GM19025 (cell line): ENCODE results near the gene CDKL2.

Source experiments
- ATAC-seq: cut with Tn5 transposase; IDR thresholded peaks from one replicate; pipeline ENCODE4 v1.9.1; 2021; ENCODE audit warnings: mild to moderate bottlenecking, low read depth, moderate library complexity; ENCODE audit not compliant: unreplicated experiment

CDKL2 gene

DNA sequence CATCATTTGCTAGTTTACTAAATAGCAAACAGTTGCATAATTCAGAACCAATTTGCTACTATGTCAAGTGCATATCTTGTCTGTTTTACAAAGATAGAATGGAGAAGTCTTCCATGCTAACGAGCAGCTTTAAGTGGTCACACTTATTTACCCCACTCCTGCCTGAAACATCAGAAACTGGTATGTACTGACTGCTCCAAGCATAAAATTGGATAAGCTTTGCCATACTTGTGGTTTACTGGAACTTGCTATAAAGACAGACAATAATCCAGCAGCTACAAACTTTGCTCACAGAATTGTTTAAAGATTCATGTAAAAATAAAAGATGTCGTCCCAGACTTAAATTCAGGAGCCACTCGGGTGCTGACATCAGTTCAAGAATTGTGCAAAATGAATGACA is 13.3 kb upstream of the CDKL2 start:
- ATAC-seq = no peak

DNA sequence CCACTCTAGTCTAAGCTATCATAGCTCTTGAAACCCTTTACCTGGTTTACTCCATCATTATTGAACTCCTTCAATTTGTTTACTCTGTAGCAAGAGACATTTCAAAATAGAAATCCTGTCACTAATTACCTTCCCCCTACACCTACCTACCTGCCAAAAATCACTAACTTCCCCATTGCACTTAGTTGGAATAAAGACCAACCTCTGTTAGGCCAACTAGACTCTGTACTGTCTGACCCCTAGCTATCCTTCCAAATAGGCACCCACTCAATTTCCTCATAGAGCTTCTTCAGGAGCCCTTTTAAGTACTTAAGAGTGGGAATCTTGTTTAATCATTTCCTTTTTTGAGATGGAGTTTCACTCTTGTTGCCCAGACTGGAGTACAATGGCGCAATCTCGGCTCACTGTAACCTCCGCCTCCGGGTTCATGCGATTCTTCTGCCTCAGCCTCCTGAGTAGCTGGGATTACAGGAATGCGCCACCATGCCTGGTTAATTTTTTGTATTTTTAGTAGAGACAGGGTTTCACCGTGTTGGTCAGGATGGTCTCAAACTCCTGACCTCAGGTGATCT is 8.9 kb upstream of the CDKL2 start:
- ATAC-seq = no peak

DNA sequence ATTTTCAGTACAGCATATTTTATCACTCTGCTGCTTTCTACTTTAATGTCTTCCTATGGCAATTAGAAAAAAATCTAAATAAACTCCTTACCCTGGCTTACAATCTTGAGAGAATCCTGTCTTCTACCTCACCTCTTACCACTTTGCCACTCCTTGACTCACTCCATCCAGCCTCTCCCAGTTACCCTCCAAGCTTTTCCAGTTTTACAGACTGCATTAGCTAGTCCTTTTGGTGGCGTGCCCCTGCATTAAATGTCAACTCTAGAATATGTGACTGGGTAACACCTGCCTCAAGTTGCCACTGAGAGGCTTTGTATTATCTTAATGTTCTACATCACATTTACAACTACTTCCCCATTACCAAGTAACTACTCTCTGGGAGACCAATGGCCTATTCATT is 7.5 kb upstream of the CDKL2 start:
- no peak for ATAC-seq

DNA sequence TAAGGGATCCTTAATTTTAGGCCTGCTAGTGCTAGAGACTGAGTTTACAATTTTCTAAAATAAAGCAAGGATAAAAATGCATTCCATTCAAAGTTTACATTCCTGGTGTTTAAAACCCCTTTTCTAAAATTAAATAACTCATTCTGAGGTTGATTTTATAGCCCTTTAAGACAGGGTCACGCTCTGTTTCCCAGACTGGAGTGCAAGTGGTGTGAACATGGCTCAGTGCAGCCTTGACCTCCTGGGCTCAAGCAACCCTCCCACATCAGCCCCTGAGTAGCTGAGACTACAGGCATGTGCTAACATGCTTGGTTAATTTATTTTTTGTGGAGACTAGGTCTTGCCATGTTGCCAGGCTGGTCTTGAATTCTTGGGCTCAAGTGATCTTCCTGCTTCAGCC is 6.8 kb upstream of the CDKL2 start:
- ATAC-seq = no peak

DNA sequence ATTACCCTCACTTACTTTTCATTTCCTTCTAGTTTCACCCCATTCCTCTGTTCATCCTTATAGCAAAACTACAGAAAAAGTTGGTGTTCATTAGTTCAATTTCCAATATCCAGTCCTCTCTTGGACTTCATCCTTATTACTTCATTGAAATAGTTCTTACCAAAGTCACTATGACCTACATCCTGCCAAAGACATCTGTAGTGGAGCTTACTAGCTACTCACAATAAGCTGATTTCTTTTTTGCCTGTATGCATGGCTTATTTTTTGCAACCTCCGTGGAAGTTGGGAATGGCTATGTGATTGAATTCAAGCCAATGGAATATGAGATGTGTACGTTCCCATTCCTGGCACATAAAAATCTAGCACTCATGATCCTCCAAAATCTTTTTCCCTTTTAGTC is 4.6 kb upstream of the CDKL2 start:
- no peak for ATAC-seq

DNA sequence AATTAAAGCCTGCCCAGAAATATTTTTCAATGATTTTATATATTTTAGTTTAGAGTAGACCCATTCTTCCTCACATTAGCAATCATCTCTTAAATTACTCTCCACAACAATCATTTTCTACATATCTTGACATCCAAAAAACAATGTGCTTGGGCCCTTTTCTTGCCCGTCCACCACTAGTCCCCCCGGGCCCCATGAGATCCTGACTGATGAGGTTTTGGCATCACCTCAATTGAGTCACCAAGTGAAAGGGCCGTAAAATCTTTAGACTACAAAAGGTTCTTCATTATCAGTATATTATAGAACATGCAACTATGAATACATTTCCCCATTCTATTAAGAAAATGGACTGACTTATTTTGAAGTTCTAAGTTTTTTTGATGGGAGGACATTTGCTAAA is 4.0 kb upstream of the CDKL2 start:
- no peak for ATAC-seq

DNA sequence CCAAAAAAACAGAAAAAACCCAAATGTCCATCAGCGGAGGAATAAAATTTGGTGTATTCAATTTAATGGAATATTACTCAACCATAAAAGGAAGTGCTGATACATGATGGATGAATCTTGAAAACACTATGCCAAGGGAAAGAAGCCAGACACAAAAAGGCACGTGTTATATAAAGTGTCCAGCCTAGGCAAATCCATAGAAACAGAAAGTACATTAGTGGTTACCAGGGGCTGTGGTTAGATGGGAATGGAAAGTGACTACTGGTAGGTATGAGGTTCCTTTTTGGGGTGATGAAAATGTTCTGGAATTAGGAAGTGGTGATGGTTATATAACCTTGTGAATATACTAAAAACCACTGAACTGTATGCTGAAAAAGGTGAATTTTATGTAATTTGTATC is 3.5 kb upstream of the CDKL2 start:
- ATAC-seq = no peak

DNA sequence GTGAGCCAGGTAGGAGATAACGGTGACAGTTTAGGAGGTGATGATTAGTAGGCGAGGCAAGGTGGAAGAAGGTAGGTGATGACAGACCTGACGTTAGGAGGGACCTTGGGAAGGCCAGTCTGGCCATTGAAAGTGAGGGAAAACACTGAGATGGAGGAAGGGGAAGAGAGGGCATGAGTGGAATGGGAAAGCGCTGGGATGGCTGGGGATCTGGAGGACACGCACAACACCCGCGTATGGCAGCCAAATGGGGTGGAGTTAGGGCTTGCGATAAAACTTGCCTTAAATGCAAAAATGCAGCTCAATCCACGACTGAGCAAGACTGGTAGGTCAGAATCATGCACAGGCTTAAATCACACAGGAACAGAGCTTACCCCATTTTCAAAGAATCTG is 605 bp upstream of the CDKL2 start:
- ATAC-seq = no peak

DNA sequence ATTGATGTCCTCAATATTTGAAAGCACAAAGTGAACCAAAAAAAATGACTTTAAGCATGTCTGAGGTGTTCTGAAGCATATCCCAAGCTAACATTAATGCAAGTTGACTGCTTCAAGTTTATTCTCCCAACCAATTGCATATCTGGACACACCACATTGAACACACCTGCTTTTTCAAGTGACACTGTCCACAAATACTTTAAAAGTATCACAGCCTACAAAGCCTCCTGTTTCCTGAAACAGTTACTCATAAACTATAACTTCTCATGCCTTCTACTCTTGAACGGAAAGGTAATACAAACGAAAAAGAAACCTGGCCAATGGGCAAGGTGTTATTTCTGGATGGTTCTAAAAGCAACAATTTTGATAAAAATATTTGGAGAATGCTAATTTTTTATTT is 1.1 kb downstream of the CDKL2 start:
- no peak for ATAC-seq

DNA sequence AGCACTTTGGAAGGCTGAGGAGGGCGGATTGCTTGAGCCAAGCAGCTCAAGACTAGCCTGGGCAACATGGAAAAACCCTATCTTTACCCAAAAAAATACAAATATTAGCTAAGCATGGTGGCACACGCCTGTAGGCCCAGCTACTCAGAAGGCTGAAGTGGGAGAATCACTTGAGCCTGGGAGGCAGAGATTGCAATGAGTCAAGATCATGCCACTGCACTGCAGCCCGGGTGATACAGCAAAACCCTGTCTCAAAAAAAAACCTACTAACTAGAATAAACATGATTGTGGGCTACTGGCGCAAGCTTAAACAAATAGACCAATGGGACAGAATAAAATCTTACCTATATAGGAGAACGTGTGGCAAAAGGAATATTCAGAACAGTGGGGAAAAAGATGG is 7.3 kb downstream of the CDKL2 start:
- ATAC-seq = no peak

DNA sequence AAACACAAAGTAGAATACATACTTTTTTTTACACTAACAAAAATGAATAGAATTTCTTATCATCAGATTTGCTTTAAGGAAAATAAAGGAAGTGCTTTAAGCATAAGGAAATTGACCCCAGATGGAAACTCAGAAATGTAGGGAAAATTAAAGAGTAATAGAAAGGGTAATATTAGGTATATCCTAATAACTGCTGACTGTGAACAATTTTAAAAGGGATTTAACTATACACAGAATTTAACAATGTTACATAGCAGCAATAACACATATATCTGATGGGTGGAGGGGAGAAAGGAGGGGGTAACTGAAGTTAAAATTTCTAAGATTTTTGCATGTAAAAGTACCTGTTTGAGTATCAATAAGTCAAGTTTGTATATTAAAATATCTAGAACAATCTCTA is 8.6 kb downstream of the CDKL2 start:
- no peak for ATAC-seq

DNA sequence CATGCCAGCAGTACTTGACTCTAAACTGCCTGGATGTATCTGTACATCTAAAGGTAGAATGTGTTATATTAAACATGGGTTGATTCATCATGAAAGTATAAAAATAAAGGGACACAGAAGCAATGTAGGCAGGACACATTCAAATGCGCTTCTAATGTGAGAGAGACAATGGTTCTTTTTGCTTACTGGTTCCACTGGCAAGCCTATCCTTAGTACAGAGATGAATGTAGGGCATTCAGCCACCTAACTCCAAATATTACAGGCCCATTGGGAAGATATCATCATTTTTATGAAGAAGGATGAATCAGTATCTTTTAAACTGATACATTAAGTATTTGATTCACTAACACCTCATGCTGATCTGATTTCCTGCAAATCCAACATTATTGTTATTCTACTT is 18.0 kb downstream of the CDKL2 start:
- ATAC-seq = no peak

DNA sequence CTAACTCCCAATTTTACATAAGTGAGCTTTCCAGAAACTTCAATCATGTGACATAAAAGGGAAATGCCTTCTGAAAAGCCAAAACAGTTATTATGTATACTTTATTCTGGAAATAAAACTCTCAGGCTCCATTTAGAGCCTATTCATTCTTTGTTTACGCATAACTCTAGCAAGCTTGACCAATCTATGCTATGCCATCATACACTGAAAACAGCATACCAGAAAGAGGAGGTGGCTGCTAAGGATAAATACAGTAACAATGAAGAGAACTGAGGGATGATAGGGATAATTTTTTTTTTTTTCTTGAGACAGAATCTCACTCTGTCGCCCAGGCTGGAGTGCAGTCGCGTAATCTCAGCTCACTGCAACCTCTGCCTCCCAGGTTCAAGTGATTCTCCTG is 24.4 kb downstream of the CDKL2 start:
- ATAC-seq = no peak

DNA sequence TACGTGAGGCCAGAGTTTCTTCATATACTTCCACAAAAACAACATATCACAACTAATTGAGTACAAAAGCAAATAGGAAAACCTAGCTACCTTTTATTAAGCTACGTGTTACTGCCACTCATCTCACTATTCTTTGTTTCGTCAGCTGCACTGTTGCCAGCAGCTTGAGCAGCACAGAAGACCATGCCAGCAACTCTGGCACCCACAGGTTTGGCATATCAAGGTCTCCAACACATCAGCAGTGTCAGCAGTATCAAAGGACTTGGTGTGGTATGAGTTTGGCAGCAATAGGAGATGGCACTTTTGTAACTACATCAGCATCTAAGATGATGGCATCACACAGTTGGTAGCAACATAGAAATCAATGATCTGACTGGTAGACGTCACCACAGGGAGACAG is 30.7 kb downstream of the CDKL2 start:
- ATAC-seq = no peak

DNA sequence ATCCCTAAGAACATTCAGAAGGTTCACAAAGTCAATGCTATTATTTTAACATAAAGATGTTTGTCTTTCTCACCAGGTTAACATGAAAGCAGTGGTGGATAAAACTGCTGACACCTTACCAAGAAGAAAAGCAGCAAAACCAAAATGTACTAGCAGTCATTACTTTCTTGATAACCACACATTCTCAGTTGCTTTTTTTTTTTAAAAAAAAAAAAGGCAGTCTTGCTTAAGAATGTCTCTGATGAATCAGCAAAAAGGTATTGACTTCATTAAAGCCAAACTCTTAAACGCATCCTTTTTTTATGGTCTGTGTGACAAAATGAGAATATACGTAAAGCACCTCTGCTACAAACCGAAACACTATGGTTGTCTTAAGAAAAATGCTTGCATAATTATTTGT is 31.9 kb downstream of the CDKL2 start:
- ATAC-seq = no peak

DNA sequence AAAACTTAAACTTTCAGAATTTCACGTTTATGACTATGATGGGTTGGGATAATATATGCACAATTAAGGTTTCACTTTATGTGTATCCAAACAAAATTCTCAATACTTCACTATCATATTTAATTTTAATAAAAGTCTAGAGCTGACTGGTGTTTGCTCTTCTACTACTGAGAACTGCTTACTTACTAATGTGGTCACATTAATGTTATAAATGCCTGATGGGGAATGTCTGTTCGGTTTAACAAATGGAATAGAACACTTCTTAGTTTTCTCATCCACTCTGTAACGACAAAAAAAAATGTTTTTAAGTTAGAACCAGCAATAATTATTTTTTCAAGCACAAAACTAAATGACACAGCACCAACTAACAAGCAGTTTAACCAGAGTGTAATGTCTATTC is 34.3 kb downstream of the CDKL2 start:
- no peak for ATAC-seq

DNA sequence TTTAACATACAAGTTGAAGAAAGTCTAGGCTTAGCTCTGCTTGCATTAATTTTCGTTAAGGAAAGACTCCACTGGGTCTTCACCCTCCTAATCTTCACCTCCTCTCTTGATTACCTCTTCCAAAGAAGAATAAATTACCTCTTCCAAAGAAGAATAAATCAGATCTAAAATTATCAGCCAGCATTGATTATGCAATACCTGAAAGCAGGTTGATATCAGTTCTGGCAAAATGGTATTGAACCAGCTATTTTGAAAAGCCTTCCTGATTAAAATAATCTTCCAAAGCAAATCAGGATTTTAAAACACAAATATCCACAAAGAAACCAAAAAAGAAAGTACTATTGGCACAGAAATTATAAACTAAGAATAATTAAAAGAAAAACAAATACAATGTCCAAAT is 36.9 kb downstream of the CDKL2 start:
- no peak for ATAC-seq

DNA sequence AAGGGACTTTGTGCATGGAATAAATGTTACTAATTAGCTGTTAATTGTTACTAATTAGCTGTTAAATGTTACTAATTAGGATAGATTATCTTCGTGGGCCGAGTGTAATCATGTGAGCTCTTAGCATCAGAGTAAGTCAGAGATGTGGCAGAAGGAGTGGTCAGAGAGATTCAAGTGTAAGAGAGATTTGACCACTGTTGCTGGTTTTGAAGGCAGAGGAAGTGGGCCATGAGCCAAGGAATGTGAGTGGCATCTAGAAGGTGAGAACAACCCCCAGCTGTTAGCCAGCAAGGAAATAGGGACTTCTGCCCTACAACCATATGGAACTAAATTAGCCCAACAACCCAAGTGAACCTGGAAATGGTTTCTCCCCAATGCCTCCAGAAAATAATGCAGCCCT is 46.3 kb downstream of the CDKL2 start:
- no peak for ATAC-seq

DNA sequence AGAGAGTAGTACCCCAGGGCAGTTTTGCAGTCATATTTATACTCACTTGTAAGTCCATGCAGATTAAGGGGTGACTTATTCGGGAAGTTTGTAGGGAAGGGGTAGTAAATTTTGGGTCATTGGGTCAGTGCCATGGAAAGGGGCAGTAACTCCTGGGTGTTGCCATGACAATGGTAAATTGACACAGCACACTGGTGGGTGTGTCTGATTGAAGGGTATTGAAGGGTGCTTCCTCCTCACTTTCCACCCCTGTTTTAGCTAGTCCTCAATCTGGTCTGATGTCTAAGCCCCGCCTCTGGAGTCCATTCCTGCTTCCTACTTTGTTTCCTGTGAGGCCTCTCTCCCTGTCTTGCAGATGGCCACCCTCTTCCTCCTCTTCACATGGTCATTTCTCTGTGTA is 62.6 kb downstream of the CDKL2 start:
- no peak for ATAC-seq

DNA sequence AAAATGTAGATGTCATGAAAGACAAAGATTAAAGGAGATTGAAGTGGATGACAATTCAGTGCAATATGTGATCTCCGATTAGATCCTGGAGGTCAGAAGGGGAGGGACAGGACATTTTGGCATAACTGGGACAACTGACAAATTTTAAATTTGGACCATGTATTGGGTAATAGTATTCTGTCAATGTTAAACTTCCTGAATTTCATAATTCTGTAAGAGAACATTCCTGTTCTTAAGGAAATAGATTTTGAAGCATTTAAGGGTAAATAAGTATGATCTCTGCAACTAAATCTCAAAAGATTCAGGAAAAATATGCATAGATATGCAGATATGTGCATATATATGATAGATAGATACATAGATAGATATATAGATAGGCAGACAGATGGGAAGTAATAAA is 63.4 kb downstream of the CDKL2 start:
- ATAC-seq = no peak

DNA sequence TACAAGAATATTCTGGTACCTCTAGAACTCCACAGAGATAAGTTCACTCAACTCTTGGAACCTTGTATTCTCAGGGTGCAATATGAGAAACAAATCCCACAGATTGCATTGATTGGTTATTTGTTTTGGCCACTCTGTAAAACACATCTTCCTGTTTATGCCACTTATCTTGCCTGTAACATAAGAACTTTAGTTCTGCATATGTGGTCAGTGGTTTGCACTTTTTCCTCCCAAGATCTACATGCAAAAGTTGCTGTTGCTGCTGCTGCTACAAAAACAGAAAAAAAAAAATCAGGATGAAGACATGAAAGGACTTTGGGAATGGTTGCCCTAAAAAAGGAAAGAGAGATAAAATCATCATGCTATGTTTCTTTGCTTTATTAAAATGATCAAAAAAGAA is 64.8 kb downstream of the CDKL2 start:
- no peak for ATAC-seq

DNA sequence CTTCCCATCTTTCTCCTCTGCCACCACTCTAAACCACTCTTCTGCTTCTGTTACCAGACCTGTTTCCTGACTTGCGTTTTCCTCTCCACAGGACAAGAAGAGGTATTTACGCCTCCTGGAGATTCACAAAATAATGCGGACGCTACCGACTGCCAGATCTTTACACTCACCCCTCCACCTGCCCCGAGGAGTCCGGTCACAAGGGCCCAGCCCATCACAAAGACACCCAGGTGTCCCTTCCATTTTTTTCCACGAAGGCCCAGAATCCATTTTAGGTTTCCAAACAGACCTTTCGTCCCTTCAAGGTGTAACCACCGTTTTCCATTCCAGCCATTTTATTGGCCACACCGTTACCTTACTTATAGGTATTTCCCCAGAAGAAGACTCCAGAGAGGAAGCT is 66.3 kb downstream of the CDKL2 start:
- no peak for ATAC-seq

DNA sequence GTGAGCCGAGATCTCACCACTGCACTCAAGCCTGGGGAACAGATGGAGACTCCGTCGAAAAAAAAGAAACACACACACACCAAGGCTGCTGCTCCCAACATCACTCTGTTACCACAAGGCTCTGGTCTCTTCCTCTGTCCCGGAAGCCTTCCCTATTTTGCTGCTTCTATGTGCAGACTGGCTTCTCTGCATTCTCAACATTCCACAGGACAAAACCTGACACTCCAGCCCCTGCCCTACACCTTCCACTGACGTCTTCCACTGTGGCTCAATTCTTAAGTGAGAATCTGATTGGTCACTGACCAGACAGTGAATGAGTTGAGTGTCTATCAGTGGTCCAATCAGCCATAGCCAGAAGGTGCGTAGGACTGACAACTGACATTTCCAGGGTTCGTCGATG is 68.5 kb downstream of the CDKL2 start:
- ATAC-seq = no peak
